DND-41 (cell line): ENCODE data around the gene SLX4.

Source experiments
- CTCF ChIP-seq: IDR thresholded peaks from 2 replicates; pipeline ENCODE4 v1.5.1; 2012; ENCODE audit warnings: borderline replicate concordance, low read length, moderate library complexity, mild to moderate bottlenecking; ENCODE audit not compliant: poor library complexity, severe bottlenecking; ENCODE audit errors: extremely low read depth
- EZH2 ChIP-seq: IDR thresholded peaks from 3 replicates; pipeline ENCODE4 v1.6.1; 2012; ENCODE audit warnings: borderline replicate concordance, low read depth, mild to moderate bottlenecking, moderate library complexity, low read length, inconsistent platforms; ENCODE audit not compliant: severe bottlenecking

- TF ChIP-seq CTCF (no peak), EZH2 (no peak)
Observed at GRCh38 chr16:3597676-3598075, 13.7 kb downstream of the SLX4 start.
